ENCODE results near the gene RING1. TPM values are rescaled to one million over a fixed set of nuclear protein-coding genes. Genes with fewer than 3 reads are reported as not detected.

Gene RING1
- total RNA-seq, 1 experiment from 2014 or later, result 45.9 TPM

GRCh38 chr6:33171016-33171879 lies 37.1 kb upstream of the RING1 start:
- Histone ChIP-seq H3K9ac (ENCODE audit: low read length) (no peak overlapping the region), H3K9me2 (ENCODE audit: insufficient read depth) (no peaks in the 10 kb centered on the region), H3K4me3 (replicated peaks in 1 of 2; ENCODE audit: low read depth in 1 of 2, low read length in 2 of 2) (no peak overlapping the region), H3K36me3 (ENCODE audit: control insufficient read depth in 1 of 2, insufficient read depth in 2 of 2, low read length in 2 of 2) (no peaks in the 10 kb centered on the region), H3K4me1 (ENCODE audit: control insufficient read depth in 1 of 2, insufficient read depth in 2 of 2, low read length in 2 of 2) (no peaks in the 10 kb centered on the region), H3K27ac (ENCODE audit: low read depth, low read length) (no peak overlapping the region), H3K9me3 (ENCODE audit: control insufficient read depth in 1 of 2, insufficient read depth in 1 of 2, low read depth in 1 of 2, low read length in 2 of 2) (no peaks in the 10 kb centered on the region), H3K79me2 (ENCODE audit: insufficient read depth, low read length) (no peaks in the 10 kb centered on the region), H3K4me2 (ENCODE audit: low read length) (no peak overlapping the region), H2AFZ (ENCODE audit: low read depth, low read length, poor library complexity, severe bottlenecking) (no peak overlapping the region), H3K27me3 (ENCODE audit: insufficient read depth, low read length) (no peaks in the 10 kb centered on the region), H4K20me1 (ENCODE audit: insufficient read depth) (no peaks in the 10 kb centered on the region)
- RAD21 ChIA-PET (ENCODE audit: low non-redundant PET in 1 of 2, low total read pairs in 2 of 2, uncharacterized antibody in 2 of 2, unreplicated experiment in 2 of 2), result no interaction called here
- no peak for TF ChIP-seq RAD21 (IDR thresholded peaks at IDR 0.05; ENCODE audit: low read depth)
- no peak for TF ChIP-seq ZFX (IDR thresholded peaks at IDR 0.05)
- no peak for TF ChIP-seq EGR1 (IDR thresholded peaks at IDR 0.05; ENCODE audit: low read depth)
- TF ChIP-seq TCF7L2 (IDR thresholded peaks at IDR 0.05; ENCODE audit: borderline replicate concordance, extremely low read depth, insufficient read depth, insufficient read length), result no peak
- no peak for TF ChIP-seq POLR2AphosphoS5 (IDR thresholded peaks at IDR 0.05; ENCODE audit: low read depth, low read length)
- no peak for TF ChIP-seq ZBTB33 (IDR thresholded peaks at IDR 0.05; ENCODE audit: extremely low read depth, insufficient replicate concordance, low read length)
- no peak for TF ChIP-seq REST (IDR thresholded peaks at IDR 0.05; ENCODE audit: low read depth)
- TF ChIP-seq CEBPB (IDR thresholded peaks at IDR 0.05; ENCODE audit: low read depth), result no peak
- no peak for TF ChIP-seq SP1 (IDR thresholded peaks at IDR 0.05; ENCODE audit: low read depth)
- CTCF ChIA-PET, result interaction anchor here (1.1 kb wide), 1 partner anchor 29 kb away, joined by 3 read pairs; no protein-coding TSS in a partner anchor
- BruUV-seq (replicated peaks), result no TSS peak
- ATAC-seq (no peak), DNase-seq (ENCODE audit: low read depth, low spot score) (no peak)
- POLR2A ChIA-PET, result no interaction called here
- intact Hi-C loops (cut with micrococcal nuclease), result no loop called here

All from HCT116 (cell line).